Neutrophil (primary cell): Measurements from ENCODE around the gene CD24.

Experiments
- H3K27ac ChIP-seq: fragments of 200-600 bp; sonication (generic); 2 replicates; pipeline ENCODE4 v1.5.1; 2016; ENCODE audit warnings: mild to moderate bottlenecking, moderate library complexity
- H3K27me3 ChIP-seq: fragments of 200-600 bp; sonication (generic); 2 replicates; pipeline ENCODE4 v1.6.0; 2016; ENCODE audit warnings: mild to moderate bottlenecking
- H3K36me3 ChIP-seq: fragments of 200-600 bp; sonication (generic); 2 replicates; pipeline ENCODE4 v1.5.1; 2017
- H3K4me1 ChIP-seq, 2 experiments: fragments of 200-600 bp in 1 of 2; sonication (generic) in 1 of 2; 1 replicate in 1 of 2; 2 replicates in 1 of 2; pipeline versions ENCODE4 v1.5.1 to v1.6.1; 2013 to 2016; ENCODE audit warnings: low read depth in 1 of 2, low read length in 1 of 2, mild to moderate bottlenecking in 1 of 2, moderate library complexity in 1 of 2; ENCODE audit not compliant: control insufficient read depth in 1 of 2, insufficient read depth in 1 of 2
- H3K4me3 ChIP-seq, 2 experiments: fragments of 200-600 bp in 1 of 2; sonication (generic) in 1 of 2; 1 replicate in 1 of 2; 2 replicates in 1 of 2; pipeline ENCODE4 v1.5.1; 2013 to 2016; ENCODE audit warnings: low read depth in 1 of 2, low read length in 1 of 2, mild to moderate bottlenecking in 1 of 2, moderate library complexity in 1 of 2
- H3K9me3 ChIP-seq: fragments of 200-600 bp; sonication (generic); 2 replicates; pipeline ENCODE4 v1.5.1; 2016
- TF ChIP-seq, protein P1 (sequence below): fragments of 200-600 bp; sonication (generic); IDR thresholded peaks from 2 replicates; pipeline ENCODE4 v1.5.1; 2016; ENCODE audit warnings: antibody characterized with exemption

CD24 gene

DNA sequence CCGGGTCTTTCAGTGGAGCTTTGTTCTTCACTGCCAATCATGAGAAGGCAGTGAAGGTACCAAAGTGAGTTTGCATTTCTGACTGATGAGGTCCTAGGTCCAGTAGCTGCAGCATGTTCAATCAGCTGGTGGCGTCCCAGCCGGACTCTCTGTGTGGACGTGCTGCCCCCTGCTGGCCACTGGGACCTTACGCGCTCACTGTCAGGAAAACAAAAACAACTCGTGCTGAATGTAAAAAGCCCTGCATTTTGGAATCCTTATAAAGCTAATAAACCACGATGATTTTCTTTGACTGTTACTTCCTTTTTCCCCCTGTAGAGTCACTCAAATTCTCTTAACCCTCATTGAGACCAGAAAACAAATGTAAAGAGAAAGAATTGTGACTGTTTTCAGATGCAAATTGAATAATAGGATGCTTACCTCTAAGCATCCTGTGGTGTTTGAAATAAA, 4.9 kb upstream of the CD24 start:
- Histone ChIP-seq H3K4me3 (no peak overlapping the region), H3K4me1 (peaks cover 16 to 21% of the 10 kb centered on the region in 2 experiments), H3K27ac (no peak overlapping the region), H3K9me3 (no peaks in the 10 kb centered on the region), H3K36me3 (no peaks in the 10 kb centered on the region), H3K27me3 (peaks cover 6% of the 10 kb centered on the region)
- TF ChIP-seq, protein P1, sequence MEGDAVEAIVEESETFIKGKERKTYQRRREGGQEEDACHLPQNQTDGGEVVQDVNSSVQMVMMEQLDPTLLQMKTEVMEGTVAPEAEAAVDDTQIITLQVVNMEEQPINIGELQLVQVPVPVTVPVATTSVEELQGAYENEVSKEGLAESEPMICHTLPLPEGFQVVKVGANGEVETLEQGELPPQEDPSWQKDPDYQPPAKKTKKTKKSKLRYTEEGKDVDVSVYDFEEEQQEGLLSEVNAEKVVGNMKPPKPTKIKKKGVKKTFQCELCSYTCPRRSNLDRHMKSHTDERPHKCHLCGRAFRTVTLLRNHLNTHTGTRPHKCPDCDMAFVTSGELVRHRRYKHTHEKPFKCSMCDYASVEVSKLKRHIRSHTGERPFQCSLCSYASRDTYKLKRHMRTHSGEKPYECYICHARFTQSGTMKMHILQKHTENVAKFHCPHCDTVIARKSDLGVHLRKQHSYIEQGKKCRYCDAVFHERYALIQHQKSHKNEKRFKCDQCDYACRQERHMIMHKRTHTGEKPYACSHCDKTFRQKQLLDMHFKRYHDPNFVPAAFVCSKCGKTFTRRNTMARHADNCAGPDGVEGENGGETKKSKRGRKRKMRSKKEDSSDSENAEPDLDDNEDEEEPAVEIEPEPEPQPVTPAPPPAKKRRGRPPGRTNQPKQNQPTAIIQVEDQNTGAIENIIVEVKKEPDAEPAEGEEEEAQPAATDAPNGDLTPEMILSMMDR = peak; percentile 87

DNA sequence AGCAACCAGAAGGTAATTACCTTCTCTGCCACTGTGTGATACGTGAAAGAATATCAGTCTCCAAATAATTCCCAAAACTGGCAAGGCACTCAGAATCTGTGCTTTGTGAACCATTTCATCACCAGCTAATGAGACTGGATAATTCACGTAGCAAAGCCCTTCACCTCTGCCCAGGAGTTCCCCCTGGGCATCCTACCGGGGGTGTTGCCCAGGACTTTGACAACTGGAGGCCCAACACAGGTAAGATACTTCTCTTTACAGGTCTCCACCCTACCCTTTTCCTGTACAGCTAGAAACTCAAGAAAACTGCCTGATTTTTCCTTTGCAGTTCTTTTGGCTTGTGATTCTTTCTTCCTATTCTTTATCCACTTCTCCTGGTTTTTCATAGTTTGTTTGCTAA, 2.7 kb upstream of the CD24 start:
- H3K9me3 ChIP-seq = no peaks in the 10 kb centered on the region
- H3K27me3 ChIP-seq = no peaks in the 10 kb centered on the region
- H3K36me3 ChIP-seq = no peaks in the 10 kb centered on the region
- no peak overlapping the region for H3K27ac ChIP-seq
- TF ChIP-seq, protein P1 = no peak
- peaks cover 33 to 34% of the 10 kb centered on the region in 2 experiments for H3K4me1 ChIP-seq
- H3K4me3 ChIP-seq = no peak overlapping the region

DNA sequence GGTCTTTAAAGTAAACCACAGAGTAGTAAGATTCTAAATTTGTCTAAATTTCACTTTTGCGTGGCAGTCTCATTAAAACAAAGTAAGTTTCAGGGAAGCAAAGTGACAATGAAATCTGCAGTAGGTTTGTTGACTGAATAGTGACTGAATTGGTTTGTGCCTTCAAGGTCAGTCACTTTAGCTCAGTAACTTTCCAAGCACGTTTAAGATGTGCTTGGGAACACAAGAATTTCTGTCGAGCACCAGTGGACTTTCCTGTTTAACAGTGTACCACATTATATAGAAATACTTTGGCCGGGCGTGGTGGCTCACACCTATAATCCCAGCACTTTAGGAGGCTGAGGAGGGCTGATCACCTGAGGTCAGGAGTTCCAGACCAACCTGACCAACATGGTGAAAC, 1.7 kb upstream of the CD24 start:
- Histone ChIP-seq H3K27me3 (no peaks in the 10 kb centered on the region), H3K4me3 (no peak overlapping the region), H3K4me1 (peaks cover 42% of the 10 kb centered on the region in 2 experiments), H3K27ac (no peak overlapping the region), H3K9me3 (no peaks in the 10 kb centered on the region), H3K36me3 (no peaks in the 10 kb centered on the region)
- TF ChIP-seq, protein P1 = no peak

DNA sequence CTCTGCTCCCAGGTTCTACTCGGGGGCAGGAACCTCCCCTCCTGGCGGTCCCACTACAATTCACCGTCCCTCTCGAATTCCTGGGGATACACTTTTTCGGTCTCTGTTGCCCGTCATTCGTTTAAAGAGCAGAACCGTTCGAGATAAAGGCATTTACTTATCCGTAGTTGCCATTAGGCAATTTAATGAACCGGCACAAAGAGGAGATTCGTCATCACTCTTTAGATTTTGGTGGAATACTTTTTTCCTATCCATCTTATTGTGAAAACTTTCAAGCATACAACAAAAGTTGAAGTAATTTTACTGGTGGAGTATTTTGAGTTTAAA, 1.2 kb upstream of the CD24 start:
- TF ChIP-seq, protein P1 = no peak
- peak overlapping the region; percentile 74 for H3K27ac ChIP-seq

DNA sequence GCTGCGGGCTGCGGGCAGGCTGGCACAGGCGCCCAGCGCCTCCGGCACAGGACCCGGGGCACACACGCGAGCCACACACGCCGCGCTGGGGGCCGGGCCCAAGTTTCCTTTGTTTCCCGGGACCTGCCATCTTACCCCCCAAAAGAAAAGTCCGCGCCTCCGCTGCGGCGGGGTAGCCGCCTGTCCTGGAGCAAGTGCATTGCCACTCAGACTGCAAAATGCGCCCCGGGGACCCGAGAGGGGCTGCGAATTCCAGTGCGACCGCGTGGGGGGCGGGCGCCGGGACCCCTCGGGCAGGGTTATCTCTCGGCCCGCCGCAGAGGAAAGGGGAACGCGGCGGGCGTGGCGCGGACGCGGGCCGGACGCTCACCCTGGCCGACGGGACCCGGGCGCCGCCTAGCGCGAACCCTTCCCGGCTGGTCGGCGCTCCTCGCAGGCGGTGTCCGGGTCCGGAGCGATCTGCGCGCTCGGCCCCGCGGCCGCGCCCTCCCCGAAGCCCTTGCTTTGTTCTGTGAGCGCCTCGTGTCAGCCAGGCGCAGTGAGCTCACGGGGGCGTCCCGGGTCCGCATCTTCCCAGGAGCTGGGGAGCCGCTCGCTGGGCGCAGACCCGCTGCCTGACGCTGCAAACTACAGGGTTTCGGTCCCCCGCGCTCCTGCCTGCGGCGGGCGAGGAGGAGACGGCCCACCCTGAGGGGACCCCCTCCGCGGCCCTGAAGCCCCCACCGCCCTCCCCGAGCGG, 639 bp upstream of the CD24 start:
- no peaks in the 10 kb centered on the region for H3K36me3 ChIP-seq
- peak overlapping the region; percentile 73 to 91 for H3K4me3 ChIP-seq
- no peaks in the 10 kb centered on the region for H3K27me3 ChIP-seq
- TF ChIP-seq, protein P1 = no peak
- H3K4me1 ChIP-seq = peaks cover 42% of the 10 kb centered on the region in 2 experiments
- H3K9me3 ChIP-seq = no peaks in the 10 kb centered on the region
- H3K27ac ChIP-seq = peak overlapping the region; percentile 74

More for the DNA sequence above, 1.2 kb upstream of the CD24 start:
- Histone ChIP-seq H3K4me1 (peaks cover 42% of the 10 kb centered on the region in 2 experiments), H3K27me3 (no peaks in the 10 kb centered on the region), H3K36me3 (no peaks in the 10 kb centered on the region), H3K4me3 (peak overlapping the region; percentile 73 to 91), H3K9me3 (no peaks in the 10 kb centered on the region)
